Femur (tissue), 1 donor: ENCODE data around the gene CLK3.
"Not testable (repeated sequence)": the region's sequence is repeated elsewhere in the genome, so short reads cannot be mapped to it uniquely, and the experiment has no call there.

Experiments
- DNase-seq: peaks from one replicate; pipeline ENCODE4 v3.0.0-alpha.2; 2017

The CLK3 gene

DNA sequence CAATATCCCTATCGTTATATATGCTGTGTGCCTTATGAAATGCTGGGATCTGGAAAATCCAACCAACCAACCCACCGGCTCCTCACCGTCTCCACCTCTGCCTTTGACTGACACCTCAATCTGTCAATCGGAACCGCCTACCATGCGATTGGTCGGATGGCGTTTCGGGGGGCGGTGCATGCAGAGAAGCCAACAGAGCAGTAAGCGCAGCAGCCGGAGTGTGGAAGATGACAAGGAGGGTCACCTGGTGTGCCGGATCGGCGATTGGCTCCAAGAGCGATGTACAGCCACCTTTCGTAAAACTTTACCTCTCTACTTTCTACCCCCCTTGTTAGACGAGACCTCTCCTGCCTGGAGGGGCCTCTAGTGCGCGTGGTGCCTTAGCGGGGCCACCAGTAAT is 6.3 kb downstream of the CLK3 start:
- no peak for DNase-seq

DNA sequence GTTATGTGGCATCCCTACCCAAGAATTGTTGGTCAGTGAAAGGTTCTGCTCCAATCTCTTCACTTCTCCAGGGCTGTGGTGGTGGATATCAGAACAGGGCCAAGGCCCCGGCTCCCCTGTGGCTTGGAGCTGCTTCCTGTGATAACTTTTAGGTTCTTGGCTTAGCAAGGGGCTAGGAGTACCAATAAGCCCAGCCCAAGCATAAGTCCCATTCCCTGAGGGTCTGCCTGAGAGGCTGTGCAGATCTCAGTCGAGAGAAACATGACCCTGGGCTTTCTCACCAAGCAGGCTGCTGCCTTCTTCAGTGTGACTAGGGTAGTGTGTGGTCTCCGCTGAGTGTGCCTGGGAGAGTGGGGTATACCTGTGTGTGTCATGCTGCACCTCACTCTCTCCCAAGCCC is 7.1 kb downstream of the CLK3 start:
- DNase-seq = no peak

DNA sequence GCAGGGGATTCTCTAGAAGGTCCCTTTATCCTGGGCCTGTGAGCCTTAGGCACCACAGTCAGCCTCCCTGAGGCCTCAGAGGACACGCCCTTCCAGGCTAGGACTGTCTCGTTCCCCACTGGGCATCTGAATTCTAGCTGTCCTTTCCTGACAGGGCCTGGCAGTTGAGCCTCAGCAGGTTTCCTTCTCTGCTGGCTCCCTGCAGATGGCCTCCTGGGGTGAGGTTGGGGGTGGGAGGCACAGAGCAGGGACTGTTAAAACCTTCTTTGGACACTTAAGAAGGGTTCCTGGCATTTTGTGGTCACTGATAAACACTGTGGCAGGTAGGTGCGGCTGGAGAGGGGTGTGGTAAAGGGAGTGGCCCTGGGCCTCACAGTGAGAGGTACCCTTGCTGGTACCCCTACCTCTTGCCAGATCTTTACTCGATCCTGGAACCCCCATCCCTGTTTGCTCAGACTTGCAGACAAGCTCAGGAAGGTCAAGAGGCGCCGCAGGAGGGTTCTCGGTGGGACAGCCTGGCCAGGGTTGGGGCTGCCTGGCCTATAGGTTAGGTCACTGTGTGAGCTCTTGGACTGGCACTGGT is 8.5 kb downstream of the CLK3 start:
- DNase-seq = no peak

DNA sequence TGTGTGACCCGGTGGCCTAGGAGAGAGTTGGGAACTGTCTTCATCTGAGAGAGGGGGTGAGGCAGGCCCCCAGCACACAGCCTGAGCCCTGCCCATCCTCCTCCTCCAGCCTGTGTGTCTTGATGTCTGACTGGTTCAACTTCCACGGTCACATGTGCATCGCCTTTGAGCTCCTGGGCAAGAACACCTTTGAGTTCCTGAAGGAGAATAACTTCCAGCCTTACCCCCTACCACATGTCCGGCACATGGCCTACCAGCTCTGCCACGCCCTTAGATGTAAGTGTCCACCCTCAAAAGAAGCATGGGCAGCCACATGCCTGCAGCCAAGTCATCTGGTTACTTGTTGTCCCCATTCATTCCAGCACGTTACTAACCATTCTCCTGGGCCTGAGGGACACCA is 10.1 kb downstream of the CLK3 start:
- DNase-seq = no peak

DNA sequence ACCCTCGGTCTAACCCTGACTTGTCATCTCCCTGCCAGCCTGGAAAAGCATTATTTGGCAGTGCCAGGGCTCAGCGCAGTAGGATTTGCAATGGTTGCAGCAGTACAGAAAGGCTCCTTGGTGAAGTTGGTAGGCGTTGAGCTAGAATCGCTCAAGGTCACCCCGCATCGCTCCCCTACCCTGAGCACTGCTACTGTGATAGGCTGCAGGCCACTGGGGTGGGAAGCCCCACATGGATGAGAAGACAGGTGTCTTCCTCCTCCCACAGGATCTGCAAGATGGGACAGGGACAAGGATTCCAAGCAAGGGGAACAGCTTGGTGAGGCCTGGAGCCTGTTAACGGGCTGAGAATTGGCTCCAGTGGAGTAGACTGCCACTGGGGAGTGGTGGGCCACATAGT is 10.7 kb downstream of the CLK3 start:
- DNase-seq = no peak

DNA sequence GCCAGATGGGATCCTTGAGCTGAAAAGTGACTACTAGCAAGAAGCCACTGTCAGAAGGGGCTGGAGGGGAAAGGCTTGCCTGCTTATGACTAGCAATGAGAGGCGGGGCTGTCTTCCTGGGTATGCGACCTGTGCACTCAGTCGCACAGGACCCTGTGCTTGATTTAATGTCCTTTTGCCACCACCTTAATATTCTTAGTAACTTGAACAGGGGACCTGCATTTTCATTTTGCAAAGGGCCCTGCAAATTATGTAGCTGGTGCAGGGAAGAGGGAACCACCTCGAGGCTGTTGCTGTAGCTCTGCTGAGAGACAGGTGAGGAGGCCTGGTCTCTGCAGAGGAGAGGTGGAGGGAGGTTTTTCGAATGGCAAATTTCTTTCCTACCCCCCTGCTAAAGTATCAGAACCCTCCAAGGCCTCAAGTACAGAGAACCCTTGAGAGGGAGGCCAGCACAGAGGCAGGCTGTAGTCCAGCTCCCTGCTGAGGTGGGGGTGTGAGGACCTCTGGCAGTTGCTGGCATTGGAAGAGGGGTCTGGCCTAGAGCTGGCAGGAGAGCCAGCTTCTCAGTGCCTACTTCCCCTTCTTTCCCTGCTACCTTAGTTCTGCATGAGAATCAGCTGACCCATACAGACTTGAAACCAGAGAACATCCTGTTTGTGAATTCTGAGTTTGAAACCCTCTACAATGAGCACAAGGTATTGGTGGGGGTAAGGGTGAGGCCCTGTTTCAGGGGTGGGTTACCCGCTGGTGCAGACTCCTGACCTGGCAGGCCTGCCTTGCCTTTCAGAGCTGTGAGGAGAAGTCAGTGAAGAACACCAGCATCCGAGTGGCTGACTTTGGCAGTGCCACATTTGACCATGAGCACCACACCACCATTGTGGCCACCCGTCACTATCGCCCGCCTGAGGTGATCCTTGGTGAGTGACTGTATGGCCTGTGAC is 11.4 kb downstream of the CLK3 start:
- no peak for DNase-seq

DNA sequence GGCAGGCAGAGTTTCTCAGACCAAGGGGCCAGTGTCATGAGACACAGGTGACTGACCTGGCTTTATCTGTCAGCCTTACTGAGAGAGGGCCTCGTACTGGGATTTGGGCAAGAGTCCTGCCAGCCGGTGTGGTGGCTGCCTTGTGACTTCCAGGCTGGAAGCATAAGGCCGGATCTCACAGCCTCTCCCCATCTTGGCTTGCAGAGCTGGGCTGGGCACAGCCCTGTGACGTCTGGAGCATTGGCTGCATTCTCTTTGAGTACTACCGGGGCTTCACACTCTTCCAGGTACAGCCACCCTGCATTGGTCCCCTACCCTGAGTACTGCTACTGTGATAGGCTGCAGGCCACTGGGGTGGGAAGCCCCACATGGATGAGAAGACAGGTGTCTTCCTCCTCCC is 12.1 kb downstream of the CLK3 start:
- no peak for DNase-seq

DNA sequence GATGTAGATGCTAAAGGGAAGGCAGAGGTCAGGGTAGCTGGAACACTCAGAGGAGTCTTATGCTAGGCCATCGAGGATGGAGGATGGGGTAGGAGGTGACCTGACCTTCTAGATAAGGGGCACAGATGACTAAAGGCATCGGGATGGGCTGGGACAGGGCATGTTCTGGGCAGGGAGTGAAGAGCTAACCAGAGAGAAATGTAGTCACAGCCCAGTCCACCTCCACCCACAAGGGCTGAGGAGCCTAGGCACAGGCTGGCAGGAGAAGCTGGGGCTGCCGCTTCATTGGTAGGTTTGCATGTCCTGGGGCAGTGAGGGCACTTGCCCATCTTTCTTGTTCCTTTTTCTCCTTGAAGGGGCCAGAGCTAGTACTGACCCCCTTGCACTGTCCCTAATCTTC is 12.6 kb downstream of the CLK3 start:
- no peak for DNase-seq

DNA sequence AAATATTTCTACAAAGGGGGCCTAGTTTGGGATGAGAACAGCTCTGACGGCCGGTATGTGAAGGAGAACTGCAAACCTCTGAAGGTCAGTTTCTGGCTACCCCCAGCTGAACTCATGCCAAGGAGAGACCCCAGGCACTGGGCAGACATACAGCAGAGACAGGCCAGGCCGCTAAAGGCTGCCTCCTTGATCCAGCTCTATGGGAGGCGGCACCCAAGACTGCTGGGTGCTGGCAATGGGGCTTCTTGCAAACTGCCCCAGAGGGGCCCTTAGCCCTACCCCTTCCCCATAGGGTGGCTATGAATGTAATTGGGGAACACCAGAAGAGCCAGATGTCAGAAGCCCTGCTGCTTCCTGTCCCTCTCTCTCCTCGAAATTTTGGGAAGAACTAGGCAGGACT is 13.3 kb downstream of the CLK3 start:
- DNase-seq = no peak

DNA sequence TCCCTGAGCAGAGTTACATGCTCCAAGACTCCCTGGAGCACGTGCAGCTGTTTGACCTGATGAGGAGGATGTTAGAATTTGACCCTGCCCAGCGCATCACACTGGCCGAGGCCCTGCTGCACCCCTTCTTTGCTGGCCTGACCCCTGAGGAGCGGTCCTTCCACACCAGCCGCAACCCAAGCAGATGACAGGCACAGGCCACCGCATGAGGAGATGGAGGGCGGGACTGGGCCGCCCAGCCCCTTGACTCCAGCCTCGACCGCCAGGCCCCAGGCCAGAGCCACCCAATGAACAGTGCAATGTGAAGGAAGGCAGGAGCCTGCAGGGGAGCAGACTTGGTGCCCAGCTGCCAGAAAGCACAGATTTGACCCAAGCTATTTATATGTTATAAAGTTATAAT is 14.1 kb downstream of the CLK3 start:
- DNase-seq = not testable (repeated sequence)

DNA sequence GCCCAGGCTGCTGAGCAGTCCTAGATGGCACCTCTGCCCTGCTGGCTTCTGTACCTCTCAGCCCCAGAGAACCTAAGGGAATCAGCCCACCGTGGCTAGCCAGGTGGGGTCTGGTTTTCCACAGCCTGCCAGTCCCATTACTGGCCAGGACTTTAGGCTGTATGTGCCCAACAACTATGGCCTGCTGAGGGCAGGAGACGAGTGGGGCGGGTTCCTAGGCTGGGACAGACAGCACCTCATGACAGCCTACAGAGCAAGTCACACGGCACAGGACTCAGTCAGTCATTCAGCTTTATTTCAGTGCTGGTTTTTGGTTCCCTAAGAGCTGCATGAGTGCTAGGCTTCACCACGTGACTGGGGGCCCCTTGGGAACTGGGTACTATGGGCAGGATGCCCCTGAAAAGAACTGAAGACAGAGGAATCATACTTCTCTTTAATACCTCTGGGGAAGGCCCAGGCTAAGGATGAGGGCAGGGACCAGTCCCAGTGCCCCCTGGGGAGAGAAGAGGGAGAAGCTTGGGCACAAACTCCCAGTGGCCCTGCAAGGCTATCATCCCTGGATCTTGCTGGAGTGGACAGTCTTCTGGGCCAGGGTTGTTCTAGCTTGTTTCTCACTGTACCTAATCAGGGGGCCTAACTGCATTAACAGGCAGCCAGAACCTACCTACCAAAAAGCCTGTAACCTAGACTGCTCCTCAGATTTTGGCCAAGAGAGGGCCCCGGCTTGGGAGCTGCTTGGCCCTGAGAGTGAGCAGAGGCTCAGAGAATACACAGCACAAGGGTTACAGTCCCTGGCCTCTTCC is 14.8 kb downstream of the CLK3 start:
- no peak for DNase-seq

DNA sequence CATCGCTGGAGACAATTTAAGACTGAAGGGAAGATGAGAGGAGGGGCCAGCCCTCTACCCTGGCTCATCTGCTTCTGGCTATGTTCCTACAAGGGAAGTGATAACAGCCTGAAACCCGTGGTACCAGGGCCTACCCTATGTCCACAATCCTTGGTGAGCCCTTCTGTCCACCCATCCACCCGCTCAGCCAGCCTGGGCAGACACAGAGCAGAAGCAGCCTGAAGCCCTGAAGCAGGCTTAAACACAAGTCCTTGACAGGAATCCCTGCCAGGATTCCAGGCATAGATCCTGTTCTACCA is 15.4 kb downstream of the CLK3 start:
- no peak for DNase-seq

DNA sequence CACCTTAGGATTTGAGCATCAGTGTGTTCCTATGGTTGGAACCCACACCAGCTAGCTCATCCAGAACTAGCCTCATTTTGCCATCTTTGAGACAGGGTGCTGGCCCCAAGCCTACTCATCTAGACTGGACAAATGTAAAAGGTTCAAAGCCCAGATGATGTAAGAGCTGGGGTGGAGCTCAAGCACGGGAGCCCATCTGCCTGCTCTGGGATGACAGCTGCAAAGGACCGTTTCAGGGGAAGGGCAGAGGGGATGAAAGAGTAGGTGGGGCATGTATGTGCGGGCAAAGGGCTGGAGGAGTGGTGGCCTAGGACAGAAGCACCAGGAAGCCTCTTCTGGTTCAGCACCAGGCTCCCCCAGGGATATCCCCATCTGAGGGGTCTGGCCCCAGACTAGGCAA is 15.8 kb downstream of the CLK3 start:
- no peak for DNase-seq

DNA sequence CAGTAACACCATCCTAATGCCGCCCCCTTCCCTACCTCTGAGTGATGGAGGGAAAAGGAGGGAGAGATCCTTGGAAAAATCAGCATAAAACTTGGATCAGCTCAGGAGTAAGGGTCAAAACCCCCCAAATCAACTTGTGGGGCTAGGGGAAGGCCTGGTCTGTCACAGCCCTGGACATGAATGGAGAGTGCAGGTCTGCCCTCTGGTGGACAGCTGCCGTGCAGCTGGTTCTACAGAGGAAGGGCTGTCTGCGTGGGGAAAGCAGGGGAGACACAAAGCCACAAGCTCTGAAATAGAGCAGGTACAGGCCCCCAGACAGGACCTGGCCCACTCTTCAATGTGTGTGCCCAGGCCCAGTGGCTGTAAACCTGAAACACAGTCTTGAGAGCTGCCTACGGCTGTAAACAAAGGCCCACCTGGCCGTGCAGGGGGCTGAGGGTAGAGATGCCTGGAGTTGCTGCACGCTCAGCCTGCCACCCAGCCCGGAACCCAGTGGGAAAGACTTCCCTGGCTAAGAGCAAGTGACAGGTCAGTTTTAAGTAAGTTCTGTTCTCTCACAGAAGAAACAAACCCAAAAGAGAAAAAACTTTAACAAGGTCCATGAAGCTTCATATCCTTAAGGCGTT is 16.4 kb downstream of the CLK3 start:
- DNase-seq = peak; percentile 73

DNA sequence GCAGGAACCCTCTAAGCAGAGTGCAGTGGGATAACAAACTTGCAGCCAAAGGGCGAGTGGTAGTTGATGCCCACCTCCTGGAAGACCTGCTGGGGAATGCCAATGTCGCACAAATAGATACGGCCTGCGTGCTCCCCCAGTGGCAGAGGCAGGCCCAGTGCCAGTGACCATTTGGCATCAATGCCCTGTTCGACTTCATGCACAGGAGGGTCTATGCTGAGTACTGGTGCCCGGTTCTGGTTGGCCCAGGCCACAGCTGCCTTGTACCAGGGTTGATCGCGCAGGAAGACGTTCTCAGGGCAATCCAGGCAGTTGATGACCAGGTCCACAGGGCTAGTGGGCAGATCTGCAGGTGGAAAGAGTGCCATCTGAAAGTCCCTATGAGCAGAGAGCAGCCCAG is 17.0 kb downstream of the CLK3 start:
- no peak for DNase-seq

DNA sequence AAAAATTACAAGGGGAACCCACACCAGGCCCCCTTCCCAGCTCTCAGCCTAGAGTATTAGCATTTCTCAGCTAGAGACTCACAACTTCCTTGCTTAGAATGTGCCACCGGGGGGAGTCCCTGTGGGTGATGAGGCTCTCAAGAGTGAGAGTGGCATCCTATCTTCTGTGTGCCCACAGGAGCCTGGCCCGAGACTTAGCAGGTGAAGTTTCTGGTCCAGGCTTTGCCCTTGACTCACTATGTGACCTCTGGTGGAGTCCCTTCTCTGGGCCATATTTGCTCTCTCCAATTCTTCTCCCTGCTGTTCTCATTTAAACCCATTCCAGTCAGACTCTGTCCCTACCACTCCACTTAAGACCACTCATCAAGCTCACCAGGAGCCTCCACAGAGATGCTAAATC is 18.1 kb downstream of the CLK3 start:
- DNase-seq = no peak

DNA sequence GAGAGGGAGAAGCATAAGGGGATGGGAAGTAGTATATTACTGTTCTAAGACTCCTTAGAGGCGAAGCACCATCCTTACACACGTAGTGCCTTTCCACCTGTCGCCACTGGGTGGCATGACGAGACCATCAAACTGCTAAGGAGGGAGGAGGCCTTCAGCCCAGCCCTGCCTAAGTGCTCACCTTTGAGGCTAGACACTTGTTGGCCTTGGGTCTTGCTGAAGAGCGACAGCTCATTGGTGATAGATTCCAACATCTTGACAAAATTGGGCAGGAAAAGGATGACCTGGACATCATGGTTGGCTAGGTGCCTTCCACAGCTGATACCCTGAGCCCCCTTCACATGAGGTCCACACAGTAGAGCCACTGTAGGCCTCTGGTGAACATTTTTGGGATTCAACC is 19.6 kb downstream of the CLK3 start:
- DNase-seq = peak; percentile 64

DNA sequence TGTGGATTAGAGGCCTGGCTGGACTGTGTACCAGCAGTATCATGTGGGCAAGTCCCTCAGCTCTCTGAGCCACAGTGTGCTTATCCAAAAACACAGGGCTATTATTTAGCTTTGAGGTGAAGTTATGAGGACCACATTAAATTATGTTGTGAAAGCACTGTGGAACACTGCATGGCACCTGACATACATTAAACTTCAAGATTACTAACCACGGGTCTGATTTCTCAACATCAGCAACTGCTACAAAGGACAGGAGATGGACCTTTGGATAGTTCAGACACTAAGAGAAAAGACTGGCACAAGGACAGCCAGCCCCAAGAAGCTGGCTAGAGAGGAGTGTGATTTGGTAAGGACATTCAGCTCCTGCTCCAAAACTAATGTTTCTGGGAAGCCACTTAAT is 21.3 kb downstream of the CLK3 start:
- no peak for DNase-seq

DNA sequence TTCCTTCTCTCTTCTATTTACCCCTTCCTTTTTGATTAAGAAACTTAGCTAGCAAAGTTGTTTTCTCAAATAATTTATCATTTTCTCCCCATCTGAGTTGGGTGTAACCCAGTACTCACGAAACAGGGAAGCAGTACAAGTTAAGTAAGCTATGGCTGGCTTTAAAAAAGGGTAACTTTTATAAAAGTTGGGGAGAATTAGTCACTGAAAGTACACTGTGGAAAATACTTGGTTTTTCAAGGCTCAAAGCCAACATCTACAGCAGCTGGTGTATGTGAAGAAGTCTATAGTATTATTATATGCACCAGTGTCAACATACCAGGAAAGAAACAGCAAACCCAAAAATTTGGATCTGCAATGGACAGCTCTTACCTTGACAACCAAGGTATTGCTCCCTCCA is 25.5 kb downstream of the CLK3 start:
- no peak for DNase-seq

DNA sequence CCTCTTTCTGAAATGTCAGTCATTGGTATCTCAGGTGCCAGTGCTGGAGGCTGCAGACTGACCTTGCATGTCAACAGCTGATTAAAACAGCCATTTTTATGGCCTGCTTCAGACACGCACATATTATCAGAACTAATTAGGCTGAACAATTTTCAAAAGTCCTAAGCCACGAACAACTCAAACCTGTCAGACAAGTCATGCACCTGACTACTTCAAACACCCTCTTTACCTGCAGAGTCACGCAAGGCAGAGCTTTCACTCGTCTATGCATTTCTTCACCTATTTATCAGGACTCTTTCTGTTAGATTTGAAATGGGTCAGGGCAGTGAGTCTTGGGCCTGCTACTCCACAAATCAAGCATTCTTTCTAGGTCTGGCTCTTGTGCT is 26.7 kb downstream of the CLK3 start:
- DNase-seq = no peak

DNA sequence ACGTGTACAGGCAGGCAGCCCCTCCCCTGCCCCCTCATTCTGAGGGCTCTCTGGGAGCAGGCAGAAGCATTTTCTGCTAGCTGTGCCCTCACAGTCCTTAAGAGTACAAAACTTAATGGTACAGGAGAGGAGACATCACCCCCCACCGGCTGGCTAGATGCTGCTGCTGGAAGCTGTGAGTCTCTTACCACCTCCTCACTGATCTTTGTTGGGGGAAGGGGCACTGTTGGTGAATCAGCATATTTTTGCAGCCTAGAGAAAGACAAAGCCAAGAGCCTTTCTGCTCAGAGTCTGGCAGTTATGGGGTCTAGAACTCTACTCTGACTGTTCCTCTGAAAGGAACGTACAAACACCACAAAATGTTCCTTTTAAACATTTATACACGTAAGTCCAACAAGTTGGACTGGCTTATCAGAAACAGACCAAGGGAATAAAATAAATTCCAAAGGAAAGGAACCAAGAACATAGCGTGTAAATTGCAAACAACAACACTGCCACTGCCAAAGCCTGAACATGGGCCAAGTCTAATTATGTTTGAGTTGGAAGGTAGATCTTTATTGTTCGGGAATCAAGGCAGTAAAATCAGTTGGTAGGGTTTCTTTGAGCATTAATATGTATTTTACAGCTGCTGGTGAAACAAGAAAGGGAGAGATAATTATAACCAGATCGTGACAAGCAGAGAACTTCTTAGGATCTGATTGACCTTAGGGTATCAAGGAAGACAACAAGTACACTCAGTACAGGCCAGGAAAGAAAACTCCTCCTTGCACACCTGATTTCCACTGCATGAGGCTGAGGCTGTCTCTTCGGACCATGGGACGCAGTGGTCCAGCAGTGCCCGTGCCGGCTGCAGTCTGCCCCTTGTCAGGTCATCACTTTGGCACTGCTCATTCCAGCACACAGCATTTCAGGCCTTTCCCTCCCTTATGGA is 27.4 kb downstream of the CLK3 start:
- no peak for DNase-seq

DNA sequence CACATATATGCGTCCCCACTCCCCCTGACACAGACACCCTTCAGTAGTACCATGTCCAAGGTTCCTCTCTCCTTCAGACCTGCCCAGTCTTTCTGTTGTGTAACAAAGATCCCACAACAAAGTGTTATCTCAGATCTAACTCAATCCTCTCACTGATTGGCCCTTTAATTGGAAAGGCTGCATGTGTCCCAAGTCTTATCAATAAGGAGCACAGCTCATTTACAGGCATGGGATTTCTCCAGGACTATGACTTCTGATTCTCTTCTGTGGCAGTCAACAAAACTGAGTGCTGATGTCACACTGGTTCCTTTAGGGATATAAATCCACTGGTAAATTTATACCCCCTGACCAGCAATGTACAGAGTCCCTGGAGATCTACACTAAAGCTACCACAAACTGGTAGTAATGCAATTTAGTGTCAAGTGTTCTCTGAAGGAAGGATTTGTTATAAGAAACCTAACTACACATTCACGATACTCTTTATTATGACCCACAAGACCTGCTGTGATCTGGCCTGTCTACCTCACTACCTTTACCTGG is 28.1 kb downstream of the CLK3 start:
- no peak for DNase-seq
